Neural crest cell (in vitro differentiated cells): ENCODE data around the gene UBE2Z. TPM values are rescaled to one million over a fixed set of nuclear protein-coding genes. Genes with fewer than 3 reads are reported as not detected.
A peak's percentile ranks its signal among the peaks of the same experiment; 100 is the strongest.

ENCODE experiments used
- DNase-seq: peaks from one replicate; pipeline ENCODE4 v3.0.0; 2021; ENCODE audit warnings: low read depth, mixed read lengths, low spot score
- H3K27ac Mint-ChIP-seq: one replicate; pipeline ENCODE4 v1.8.0; 2021; ENCODE audit warnings: mild to moderate bottlenecking, mixed read lengths; ENCODE audit not compliant: unreplicated experiment
- H3K27me3 Mint-ChIP-seq: 2 replicates; pipeline ENCODE4 v1.8.0; 2021; ENCODE audit warnings: low read depth, mild to moderate bottlenecking, mixed read lengths
- H3K36me3 Mint-ChIP-seq: 2 replicates; pipeline ENCODE4 v1.8.0; 2021; ENCODE audit warnings: low read depth, mild to moderate bottlenecking, mixed read lengths
- H3K4me1 Mint-ChIP-seq: 2 replicates; pipeline ENCODE4 v1.8.0; 2021; ENCODE audit warnings: mixed read lengths
- H3K4me3 Mint-ChIP-seq: one replicate; pipeline ENCODE4 v1.8.0; 2021; ENCODE audit warnings: mild to moderate bottlenecking, mixed read lengths
- H3K9me3 Mint-ChIP-seq: 2 replicates; pipeline ENCODE4 v1.8.0; 2021; ENCODE audit warnings: mixed read lengths
- total RNA-seq: library from RNA; stranded (reverse); gene quantifications from 2 replicates; pipeline ENCODE4 v1.2.1, GENCODE V29; 2021
- TF ChIP-seq, protein P1 (sequence below): fragments of 200-600 bp; sonication (generic); conservative IDR thresholded peaks from 2 replicates; pipeline ENCODE4 v1.5.0; 2021; ENCODE audit warnings: antibody characterized with exemption, mild to moderate bottlenecking

Gene UBE2Z
- total RNA-seq, 1 donor from 2014 or later: 56.8 TPM

DNA sequence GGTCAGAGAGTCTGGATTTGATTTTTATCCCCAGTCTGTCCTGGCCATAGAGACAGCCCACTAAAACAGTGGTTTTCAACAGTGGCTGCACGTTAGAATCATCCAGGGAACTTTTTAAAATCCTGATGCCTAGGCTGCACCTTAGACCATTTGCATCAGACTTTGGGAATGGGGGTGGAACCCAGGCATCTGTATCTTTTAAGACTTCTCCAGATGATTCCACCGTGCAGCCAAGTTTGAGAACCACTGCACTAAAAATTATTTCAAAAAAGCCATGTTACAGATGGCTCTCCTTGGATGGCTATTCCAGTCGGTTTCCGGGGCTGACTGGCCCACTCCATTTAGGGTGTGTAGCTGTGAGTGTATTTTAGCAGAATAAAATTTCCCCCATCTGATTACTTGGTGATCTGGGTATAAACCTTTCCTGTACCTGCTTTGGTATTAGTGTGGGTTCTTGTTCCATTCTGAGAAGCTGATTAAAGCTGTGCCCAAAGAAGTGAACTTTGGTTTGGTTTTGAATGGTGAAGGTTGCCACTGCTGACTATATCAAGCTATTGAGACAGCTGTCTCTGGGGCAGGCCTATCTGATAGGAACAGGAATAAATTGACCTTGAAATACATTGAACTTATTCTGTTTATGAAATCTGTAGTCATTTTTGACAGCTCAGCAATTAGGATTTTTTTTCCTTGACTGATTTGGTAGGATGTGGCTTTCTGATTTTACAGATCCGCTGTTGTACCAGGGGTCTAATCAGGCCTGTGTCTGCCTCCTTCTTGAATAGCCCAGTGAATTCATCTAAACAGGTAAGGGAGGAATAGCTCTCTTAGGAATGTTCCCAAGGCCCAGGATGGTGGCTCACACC lies 14.3 kb upstream of the UBE2Z start:
- H3K9me3 Mint-ChIP-seq: no peaks in the 10 kb centered on the region
- peak overlapping the region; percentile 92 for H3K4me3 Mint-ChIP-seq
- no peak for DNase-seq
- peaks cover 28% of the 10 kb centered on the region for H3K4me1 Mint-ChIP-seq
- H3K27ac Mint-ChIP-seq: no peak overlapping the region
- H3K27me3 Mint-ChIP-seq: peaks cover 3% of the 10 kb centered on the region
- TF ChIP-seq, protein P1, sequence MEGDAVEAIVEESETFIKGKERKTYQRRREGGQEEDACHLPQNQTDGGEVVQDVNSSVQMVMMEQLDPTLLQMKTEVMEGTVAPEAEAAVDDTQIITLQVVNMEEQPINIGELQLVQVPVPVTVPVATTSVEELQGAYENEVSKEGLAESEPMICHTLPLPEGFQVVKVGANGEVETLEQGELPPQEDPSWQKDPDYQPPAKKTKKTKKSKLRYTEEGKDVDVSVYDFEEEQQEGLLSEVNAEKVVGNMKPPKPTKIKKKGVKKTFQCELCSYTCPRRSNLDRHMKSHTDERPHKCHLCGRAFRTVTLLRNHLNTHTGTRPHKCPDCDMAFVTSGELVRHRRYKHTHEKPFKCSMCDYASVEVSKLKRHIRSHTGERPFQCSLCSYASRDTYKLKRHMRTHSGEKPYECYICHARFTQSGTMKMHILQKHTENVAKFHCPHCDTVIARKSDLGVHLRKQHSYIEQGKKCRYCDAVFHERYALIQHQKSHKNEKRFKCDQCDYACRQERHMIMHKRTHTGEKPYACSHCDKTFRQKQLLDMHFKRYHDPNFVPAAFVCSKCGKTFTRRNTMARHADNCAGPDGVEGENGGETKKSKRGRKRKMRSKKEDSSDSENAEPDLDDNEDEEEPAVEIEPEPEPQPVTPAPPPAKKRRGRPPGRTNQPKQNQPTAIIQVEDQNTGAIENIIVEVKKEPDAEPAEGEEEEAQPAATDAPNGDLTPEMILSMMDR: no peak
- H3K36me3 Mint-ChIP-seq: no peaks in the 10 kb centered on the region

DNA sequence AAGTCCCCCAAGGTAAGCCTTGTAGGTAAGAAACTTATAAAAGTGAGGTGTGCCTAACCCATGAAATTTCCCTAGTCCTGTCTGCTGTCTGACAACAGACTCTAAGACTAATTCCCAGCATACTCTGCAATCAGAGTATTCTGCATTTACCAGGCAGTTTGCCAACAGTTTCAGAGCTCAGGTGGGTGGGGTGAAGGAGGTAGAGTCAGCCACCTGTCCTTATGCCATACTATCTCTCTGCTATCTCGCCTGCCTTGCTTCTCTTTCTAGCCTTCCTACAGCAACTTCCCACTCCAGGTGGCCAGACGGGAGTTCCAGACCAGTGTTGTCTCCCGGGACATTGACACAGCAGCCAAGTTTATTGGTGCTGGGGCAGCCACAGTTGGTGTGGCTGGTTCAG lies 13.3 kb upstream of the UBE2Z start:
- Mint-ChIP-seq H3K4me1 (peaks cover 28% of the 10 kb centered on the region), H3K27me3 (peaks cover 3% of the 10 kb centered on the region), H3K27ac (no peak overlapping the region), H3K36me3 (no peaks in the 10 kb centered on the region), H3K4me3 (peak overlapping the region; percentile 56), H3K9me3 (no peaks in the 10 kb centered on the region)
- DNase-seq: no peak
- TF ChIP-seq, protein P1: no peak

- no peak for DNase-seq
- TF ChIP-seq, protein P1: no peak
- Mint-ChIP-seq H3K36me3 (no peaks in the 10 kb centered on the region), H3K27ac (no peak overlapping the region), H3K9me3 (no peaks in the 10 kb centered on the region), H3K27me3 (no peaks in the 10 kb centered on the region), H3K4me1 (no peaks in the 10 kb centered on the region), H3K4me3 (no peak overlapping the region)
Measured at GRCh38 chr17:48901241-48901640, 7.0 kb upstream of the UBE2Z start.

DNA sequence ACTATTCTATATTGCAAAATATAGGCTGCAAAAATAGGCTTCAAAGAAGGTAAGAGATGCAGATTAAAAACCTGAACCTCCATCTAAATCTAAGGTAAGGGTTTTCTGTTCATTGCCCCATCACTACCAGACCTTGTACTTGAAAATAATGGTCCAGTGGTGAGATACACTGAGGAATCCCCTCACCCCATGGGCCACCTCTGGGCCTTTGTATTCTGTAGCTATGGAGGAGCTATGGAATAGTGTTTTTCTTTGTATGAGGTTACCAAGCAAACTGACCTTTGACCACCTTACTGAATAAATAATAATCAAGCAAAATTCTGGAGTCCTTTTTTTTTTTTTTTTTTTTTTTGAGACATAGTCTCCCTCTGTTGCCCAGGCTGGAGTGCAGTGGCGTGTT lies 4.8 kb upstream of the UBE2Z start:
- H3K4me1 Mint-ChIP-seq: peaks cover 9% of the 10 kb centered on the region
- TF ChIP-seq, protein P1: no peak
- no peaks in the 10 kb centered on the region for H3K27me3 Mint-ChIP-seq
- H3K4me3 Mint-ChIP-seq: no peak overlapping the region
- no peak overlapping the region for H3K27ac Mint-ChIP-seq
- no peaks in the 10 kb centered on the region for H3K36me3 Mint-ChIP-seq
- no peaks in the 10 kb centered on the region for H3K9me3 Mint-ChIP-seq
- no peak for DNase-seq

DNA sequence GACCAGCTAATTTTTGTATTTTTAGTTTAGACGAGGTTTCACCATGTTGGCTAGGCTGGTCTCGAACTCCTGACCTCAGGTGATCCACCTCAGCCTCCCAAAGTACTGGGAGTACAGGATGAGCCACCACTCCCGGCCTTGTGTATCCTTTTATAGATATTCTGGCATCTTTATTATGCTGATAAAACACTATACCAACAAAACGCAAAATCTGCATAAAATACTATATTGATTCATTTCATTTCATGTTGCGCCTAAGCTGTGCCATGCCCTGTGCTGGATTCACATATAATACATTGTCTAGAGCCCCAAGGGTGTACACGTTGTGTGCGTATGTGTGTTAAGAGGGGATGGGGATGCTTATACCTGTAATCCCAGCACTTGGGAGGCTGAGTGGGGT lies 3.8 kb upstream of the UBE2Z start:
- H3K4me1 Mint-ChIP-seq: peaks cover 14% of the 10 kb centered on the region
- H3K27ac Mint-ChIP-seq: no peak overlapping the region
- H3K27me3 Mint-ChIP-seq: no peaks in the 10 kb centered on the region
- H3K9me3 Mint-ChIP-seq: no peaks in the 10 kb centered on the region
- no peak for DNase-seq
- no peaks in the 10 kb centered on the region for H3K36me3 Mint-ChIP-seq
- peak overlapping the region; percentile 75 for H3K4me3 Mint-ChIP-seq
- TF ChIP-seq, protein P1: no peak
